OCI-LY1 (cell line): ENCODE data around the gene GPLD1.

Source experiments
- CTCF ChIP-seq: fragments of 200-600 bp; sonication (generic), shearing (Covaris generic); IDR thresholded peaks from 2 replicates; pipeline ENCODE4 v1.5.1; 2017; ENCODE audit warnings: mild to moderate bottlenecking, antibody characterized with exemption, low read length, moderate library complexity, mixed read lengths
- EZH2 ChIP-seq: fragments of 200-600 bp; sonication (generic), shearing (Covaris generic); IDR thresholded peaks from 2 replicates; pipeline ENCODE4 v1.8.0; 2017; ENCODE audit warnings: borderline replicate concordance, mixed run types, mild to moderate bottlenecking, antibody characterized with exemption, low read length, moderate library complexity, mixed read lengths

- TF ChIP-seq CTCF: no peak
- no peak for TF ChIP-seq EZH2
These were observed 97.5 kb downstream of the GPLD1 start for GRCh38 chr6:24391756-24392405.
